GM06990 (cell line): ENCODE data around the gene PRSS56.

ENCODE experiments used
- DNase-seq: peaks from one replicate; pipeline ENCODE4 v3.0.0-alpha.2; 2011; ENCODE audit not compliant: insufficient read length; ENCODE audit errors: extremely low read depth
- H3K27me3 ChIP-seq: replicated peaks from 2 replicates; pipeline ENCODE4 v1.6.0; 2011; ENCODE audit warnings: low read length; ENCODE audit not compliant: control insufficient read depth, insufficient read depth
- H3K36me3 ChIP-seq: 2 replicates; pipeline ENCODE4 v1.5.1; 2011; ENCODE audit warnings: low read length; ENCODE audit not compliant: control insufficient read depth, insufficient read depth
- H3K4me3 ChIP-seq: replicated peaks from 2 replicates; pipeline ENCODE4 v1.5.1; 2011; ENCODE audit warnings: low read depth, mild to moderate bottlenecking, control low read depth, low read length
- CTCF ChIP-seq: IDR thresholded peaks from 2 replicates; pipeline ENCODE4 v1.5.1; 2011; ENCODE audit warnings: low read length, control low read depth, mild to moderate bottlenecking, inconsistent platforms; ENCODE audit not compliant: insufficient read depth, poor library complexity, severe bottlenecking

Gene PRSS56

GRCh38 chr2:232489516-232490220, 30.5 kb upstream of the PRSS56 start:
- DNase-seq = no peak
- H3K27me3 ChIP-seq = no peaks in the 10 kb centered on the region; the same call in none of the 2 replicates

GRCh38 chr2:232490221-232491138, 29.7 kb upstream of the PRSS56 start:
- Histone ChIP-seq H3K27me3 (no peaks in the 10 kb centered on the region; the same call in none of the 2 replicates), H3K4me3 (no peak overlapping the region), H3K36me3 (no peaks in the 10 kb centered on the region)
- no peak for DNase-seq
- no peak for TF ChIP-seq CTCF

More at GRCh38 chr2:232489516-232490220, 30.5 kb upstream of the PRSS56 start:
- Histone ChIP-seq H3K36me3 (no peaks in the 10 kb centered on the region), H3K4me3 (no peak overlapping the region)
- no peak for TF ChIP-seq CTCF

- TF ChIP-seq CTCF = no peak
Observed at GRCh38 chr2:232491139-232491780, 28.9 kb upstream of the PRSS56 start.

GRCh38 chr2:232492236-232492848, 27.8 kb upstream of the PRSS56 start:
- H3K27me3 ChIP-seq = no peaks in the 10 kb centered on the region; the same call in none of the 2 replicates

More at GRCh38 chr2:232491139-232491780, 28.9 kb upstream of the PRSS56 start:
- Histone ChIP-seq H3K36me3 (no peaks in the 10 kb centered on the region), H3K27me3 (no peaks in the 10 kb centered on the region; the same call in none of the 2 replicates), H3K4me3 (no peak overlapping the region)
- no peak for DNase-seq

More at GRCh38 chr2:232492236-232492848, 27.8 kb upstream of the PRSS56 start:
- TF ChIP-seq CTCF = no peak
- no peaks in the 10 kb centered on the region for H3K36me3 ChIP-seq
- no peak overlapping the region for H3K4me3 ChIP-seq
- DNase-seq = no peak
